MM.1S (cell line): ENCODE measurements around the gene VEZF1.

Experiments
- DNase-seq: peaks from one replicate; pipeline ENCODE4 v3.0.0-alpha.2; 2015
- H2AFZ ChIP-seq: fragments of 300-600 bp; sonication (generic); 2 replicates; pipeline ENCODE4 v1.6.0; 2016; ENCODE audit warnings: antibody characterized with exemption, low read length
- H3F3A ChIP-seq: fragments of 300-600 bp; sonication (generic); 2 replicates; pipeline ENCODE4 v1.6.1; 2016; ENCODE audit warnings: mild to moderate bottlenecking, antibody characterized with exemption, low read length, moderate library complexity, mixed read lengths; ENCODE audit not compliant: insufficient read depth
- H3K27ac ChIP-seq: fragments of 300-600 bp; sonication (generic); 2 replicates; pipeline ENCODE4 v1.5.1; 2016; ENCODE audit warnings: mild to moderate bottlenecking, low read length
- H3K27me3 ChIP-seq: fragments of 300-600 bp; sonication (generic); replicated peaks from 2 replicates; pipeline ENCODE4 v1.6.0; 2016; ENCODE audit warnings: low read length; ENCODE audit not compliant: insufficient read depth
- H3K36me3 ChIP-seq: fragments of 300-600 bp; sonication (generic); replicated peaks from 2 replicates; pipeline ENCODE4 v1.6.1; 2016; ENCODE audit warnings: mild to moderate bottlenecking, low read length, mixed read lengths; ENCODE audit not compliant: insufficient read depth
- H3K4me1 ChIP-seq: fragments of 300-600 bp; sonication (generic); 2 replicates; pipeline ENCODE4 v1.6.1; 2016; ENCODE audit warnings: low read length, mixed read lengths
- H3K4me2 ChIP-seq: fragments of 300-600 bp; sonication (generic); 2 replicates; pipeline ENCODE4 v1.6.0; 2016; ENCODE audit warnings: low read depth, low read length
- H3K4me3 ChIP-seq: fragments of 300-600 bp; sonication (generic); 2 replicates; pipeline ENCODE4 v1.5.1; 2016; ENCODE audit warnings: low read length, mixed read lengths
- H3K79me2 ChIP-seq: fragments of 300-600 bp; sonication (generic); 2 replicates; pipeline ENCODE4 v1.6.1; 2016; ENCODE audit warnings: mixed run types, low read length, mixed read lengths
- H3K9ac ChIP-seq: fragments of 300-600 bp; sonication (generic); 2 replicates; pipeline ENCODE4 v1.6.1; 2016; ENCODE audit warnings: low read length, mixed read lengths
- H3K9me2 ChIP-seq: fragments of 300-600 bp; sonication (generic); replicated peaks from 2 replicates; pipeline ENCODE4 v1.6.1; 2016; ENCODE audit warnings: mild to moderate bottlenecking, low read length, mixed read lengths; ENCODE audit not compliant: insufficient read depth
- H3K9me3 ChIP-seq: fragments of 300-600 bp; sonication (generic); replicated peaks from 2 replicates; pipeline ENCODE4 v1.6.1; 2016; ENCODE audit warnings: mild to moderate bottlenecking, low read length, mixed read lengths; ENCODE audit not compliant: insufficient read depth
- H4K20me1 ChIP-seq: fragments of 300-600 bp; sonication (generic); 2 replicates; pipeline ENCODE4 v1.6.1; 2016; ENCODE audit warnings: mild to moderate bottlenecking, low read length, moderate library complexity, mixed read lengths; ENCODE audit not compliant: insufficient read depth
- EZH2 ChIP-seq: fragments of 300-600 bp; sonication (generic); optimal IDR thresholded peaks from 2 replicates; pipeline ENCODE3; 2017; ENCODE audit warnings: low read depth, mild to moderate bottlenecking, antibody characterized with exemption, low read length, mixed read lengths
- EZH2phosphoT487 ChIP-seq: fragments of 300-600 bp; sonication (generic); IDR thresholded peaks from 2 replicates; pipeline ENCODE4 v1.6.1; 2018; ENCODE audit warnings: antibody characterized with exemption, low read length
- TF ChIP-seq, protein P1 (sequence below): fragments of 300-600 bp; sonication (generic); IDR thresholded peaks from 2 replicates; pipeline ENCODE4 v1.5.1; 2016; ENCODE audit warnings: antibody characterized with exemption, low read length, mixed read lengths

VEZF1 gene

GRCh38 chr17:57926723-57927047 is 61.4 kb downstream of the VEZF1 start:
- peaks cover 28% of the 10 kb centered on the region for H3K27me3 ChIP-seq
- H3K4me1 ChIP-seq, result no peaks in the 10 kb centered on the region
- H3K4me3 ChIP-seq, result no peak overlapping the region
- no peaks in the 10 kb centered on the region for H3K9me3 ChIP-seq
- no peak overlapping the region for H2AFZ ChIP-seq
- no peaks in the 10 kb centered on the region for H3K79me2 ChIP-seq
- no peaks in the 10 kb centered on the region for H3K36me3 ChIP-seq
- H3K9ac ChIP-seq, result no peak overlapping the region
- H4K20me1 ChIP-seq, result no peaks in the 10 kb centered on the region
- no peaks in the 10 kb centered on the region for H3F3A ChIP-seq
- no peaks in the 10 kb centered on the region for H3K9me2 ChIP-seq
- no peak for DNase-seq
- H3K27ac ChIP-seq, result no peak overlapping the region
- H3K4me2 ChIP-seq, result no peak overlapping the region
- TF ChIP-seq EZH2 (no peak), EZH2phosphoT487 (no peak)
- TF ChIP-seq, protein P1, sequence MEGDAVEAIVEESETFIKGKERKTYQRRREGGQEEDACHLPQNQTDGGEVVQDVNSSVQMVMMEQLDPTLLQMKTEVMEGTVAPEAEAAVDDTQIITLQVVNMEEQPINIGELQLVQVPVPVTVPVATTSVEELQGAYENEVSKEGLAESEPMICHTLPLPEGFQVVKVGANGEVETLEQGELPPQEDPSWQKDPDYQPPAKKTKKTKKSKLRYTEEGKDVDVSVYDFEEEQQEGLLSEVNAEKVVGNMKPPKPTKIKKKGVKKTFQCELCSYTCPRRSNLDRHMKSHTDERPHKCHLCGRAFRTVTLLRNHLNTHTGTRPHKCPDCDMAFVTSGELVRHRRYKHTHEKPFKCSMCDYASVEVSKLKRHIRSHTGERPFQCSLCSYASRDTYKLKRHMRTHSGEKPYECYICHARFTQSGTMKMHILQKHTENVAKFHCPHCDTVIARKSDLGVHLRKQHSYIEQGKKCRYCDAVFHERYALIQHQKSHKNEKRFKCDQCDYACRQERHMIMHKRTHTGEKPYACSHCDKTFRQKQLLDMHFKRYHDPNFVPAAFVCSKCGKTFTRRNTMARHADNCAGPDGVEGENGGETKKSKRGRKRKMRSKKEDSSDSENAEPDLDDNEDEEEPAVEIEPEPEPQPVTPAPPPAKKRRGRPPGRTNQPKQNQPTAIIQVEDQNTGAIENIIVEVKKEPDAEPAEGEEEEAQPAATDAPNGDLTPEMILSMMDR, result no peak

DNA sequence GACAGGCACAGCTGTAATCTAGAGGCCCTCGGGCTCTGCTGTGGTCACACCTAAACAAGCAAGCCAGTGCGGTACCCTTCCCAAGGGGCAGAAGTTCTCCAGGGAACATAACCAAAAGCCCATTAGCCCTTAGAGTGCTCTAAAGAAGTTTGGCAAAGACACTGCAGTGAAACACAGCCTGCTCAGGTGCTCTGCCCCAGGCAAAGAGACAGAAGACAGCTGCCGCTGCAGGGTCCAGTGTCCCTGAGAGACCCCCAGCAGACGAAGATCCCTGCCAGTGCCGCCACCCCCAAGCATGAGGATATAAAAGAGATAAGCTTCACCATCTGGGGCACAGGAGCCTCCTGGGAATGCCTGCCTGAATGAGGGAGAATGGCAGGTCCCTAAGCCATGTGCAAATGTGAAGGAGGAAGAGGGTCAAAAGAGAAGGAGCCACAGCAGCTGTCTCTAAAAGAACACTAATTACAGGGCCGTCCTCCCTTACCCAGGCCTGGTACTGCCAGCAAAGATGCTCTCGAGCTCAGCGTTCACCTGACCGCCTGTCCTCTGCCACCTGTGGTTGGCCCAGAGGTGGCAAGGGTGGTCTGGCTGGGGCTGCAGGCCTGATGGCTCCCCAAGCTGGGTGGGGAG is 62.6 kb downstream of the VEZF1 start:
- H3K9me2 ChIP-seq, result no peaks in the 10 kb centered on the region
- no peak overlapping the region for H3K4me2 ChIP-seq
- H2AFZ ChIP-seq, result no peak overlapping the region
- no peaks in the 10 kb centered on the region for H4K20me1 ChIP-seq
- H3K79me2 ChIP-seq, result no peaks in the 10 kb centered on the region
- H3K36me3 ChIP-seq, result no peaks in the 10 kb centered on the region
- peaks cover 22% of the 10 kb centered on the region for H3K27me3 ChIP-seq
- no peak overlapping the region for H3K27ac ChIP-seq
- DNase-seq, result no peak
- H3K9me3 ChIP-seq, result no peaks in the 10 kb centered on the region
- H3K9ac ChIP-seq, result no peak overlapping the region
- H3K4me3 ChIP-seq, result no peak overlapping the region
- no peaks in the 10 kb centered on the region for H3F3A ChIP-seq
- H3K4me1 ChIP-seq, result no peaks in the 10 kb centered on the region
- TF ChIP-seq EZH2, result no peak
- TF ChIP-seq, protein P1, result no peak
- no peak for TF ChIP-seq EZH2phosphoT487

GRCh38 chr17:57924677-57925076 is 63.4 kb downstream of the VEZF1 start:
- Histone ChIP-seq H3K79me2 (no peaks in the 10 kb centered on the region), H3K27ac (no peak overlapping the region), H3K36me3 (no peaks in the 10 kb centered on the region), H3K27me3 (peaks cover 18% of the 10 kb centered on the region; the same call in 1 of the 2 replicates), H4K20me1 (no peaks in the 10 kb centered on the region), H3K4me2 (no peak overlapping the region), H3K4me3 (no peak overlapping the region), H3K9me3 (no peaks in the 10 kb centered on the region), H3K4me1 (no peaks in the 10 kb centered on the region), H3K9me2 (no peaks in the 10 kb centered on the region), H2AFZ (no peak overlapping the region), H3F3A (no peaks in the 10 kb centered on the region), H3K9ac (no peak overlapping the region)
- DNase-seq, result no peak
- TF ChIP-seq EZH2, result no peak
- TF ChIP-seq, protein P1, result no peak
- no peak for TF ChIP-seq EZH2phosphoT487
